ENCODE data around the gene RAB40B.
"Not testable (repeated sequence)": the region's sequence is repeated elsewhere in the genome, so short reads cannot be mapped to it uniquely, and the experiment has no call there.

- TF ChIP-seq CTCF, POLR2A (IDR thresholded peaks at IDR 0.05): not testable (repeated sequence)
These were observed 43.9 kb downstream of the RAB40B start for GRCh38 chr17:82654611-82655010.
